ENCODE data around the gene CCDC169. TPM values are rescaled to one million over a fixed set of nuclear protein-coding genes. Genes with fewer than 3 reads are reported as not detected.

The CCDC169 gene
- total RNA-seq, 2 experiments from 2014 or later: not detected

Other genes starting within 250 kb of the CCDC169 start
- not detected for gene DCLK1, start 166.4 kb downstream of the CCDC169 start, total RNA-seq
- not detected for gene SOHLH2, start 83.3 kb downstream of the CCDC169 start, total RNA-seq
- 10 to 100 TPM; 16.2 to 20.1 TPM for gene SPART, start 48.6 kb upstream of the CCDC169 start, total RNA-seq
- not detected for gene CCNA1, start 134.7 kb upstream of the CCDC169 start, total RNA-seq